WTC11 (cell line): Measurements from ENCODE around the gene CFAP74. TPM values are rescaled to one million over a fixed set of nuclear protein-coding genes. Genes with fewer than 3 reads are reported as not detected.

Source experiments
- ATAC-seq: fragments of 200-7000 bp; cut with Tn5 transposase; 2 replicates; pipeline ENCODE4 v1.10.0; 2021; ENCODE audit warnings: mild to moderate bottlenecking, moderate library complexity
- CTCF ChIA-PET: fragments of 300-600 bp; sonication (Branson Sonifier 250); formaldehyde crosslinking; loops from one replicate; lab custom pipeline; 2021; ENCODE audit warnings: antibody characterized with exemption; lab: Charles Lee
- POLR2A ChIA-PET: fragments of 350-600 bp; sonication (Branson Sonifier 250); formaldehyde crosslinking; loops from one replicate; lab custom pipeline; 2021; ENCODE audit warnings: antibody characterized with exemption; lab: Charles Lee
- DNase-seq: peaks from one replicate; pipeline ENCODE4 v3.0.0; 2021; ENCODE audit warnings: low spot score
- H3K27ac Mint-ChIP-seq: 2 replicates; pipeline ENCODE4 v1.8.0; 2021; ENCODE audit warnings: mixed read lengths
- H3K27me3 Mint-ChIP-seq: 2 replicates; pipeline ENCODE4 v1.8.0; 2021; ENCODE audit warnings: low read depth, mild to moderate bottlenecking, moderate library complexity, mixed read lengths
- H3K36me3 Mint-ChIP-seq: 2 replicates; pipeline ENCODE4 v1.8.0; 2021; ENCODE audit warnings: mixed read lengths
- H3K4me1 Mint-ChIP-seq: 2 replicates; pipeline ENCODE4 v1.8.0; 2022; ENCODE audit warnings: mixed read lengths
- H3K4me3 Mint-ChIP-seq: 2 replicates; pipeline ENCODE4 v1.8.0; 2021; ENCODE audit warnings: mild to moderate bottlenecking, moderate library complexity, mixed read lengths
- H3K9me3 Mint-ChIP-seq: 2 replicates; pipeline ENCODE4 v1.8.0; 2021; ENCODE audit warnings: mixed read lengths
- ATF1 ChIP-seq: sonication (generic); formaldehyde crosslinking; IDR thresholded peaks from 2 replicates; pipeline ENCODE4 v1.8.1; 2023; ENCODE audit warnings: mild to moderate bottlenecking, moderate library complexity, missing genetic modification reagents
- CBFB ChIP-seq: sonication (generic); formaldehyde crosslinking; IDR thresholded peaks from 2 replicates; pipeline ENCODE4 v1.8.1; 2022; ENCODE audit warnings: mild to moderate bottlenecking, low read depth, missing genetic modification reagents
- ESRRA ChIP-seq: sonication (generic); formaldehyde crosslinking; IDR thresholded peaks from 2 replicates; pipeline ENCODE4 v1.8.1; 2022; ENCODE audit warnings: mild to moderate bottlenecking, missing genetic modification reagents, borderline replicate concordance
- FOXJ3 ChIP-seq: sonication (generic); formaldehyde crosslinking; IDR thresholded peaks from 2 replicates; pipeline ENCODE4 v1.9.0; 2021; ENCODE audit warnings: missing genetic modification reagents, mild to moderate bottlenecking, borderline replicate concordance
- HMGA2 ChIP-seq: fragments of 250-450 bp; sonication (Bioruptor Pico); IDR thresholded peaks from 2 replicates; pipeline ENCODE4 v1.4.0; 2021; ENCODE audit warnings: mild to moderate bottlenecking, moderate library complexity
- KAT7 ChIP-seq: sonication (generic); formaldehyde crosslinking; IDR thresholded peaks from 2 replicates; pipeline ENCODE4 v1.8.1; 2023; ENCODE audit warnings: missing genetic modification reagents, mild to moderate bottlenecking, borderline replicate concordance
- NR3C1 ChIP-seq: sonication (generic); formaldehyde crosslinking; conservative IDR thresholded peaks from 2 replicates; pipeline ENCODE4 v1.8.1; 2023; ENCODE audit warnings: low read depth, mild to moderate bottlenecking, missing genetic modification reagents
- SMAD4 ChIP-seq: sonication (generic); formaldehyde crosslinking; IDR thresholded peaks from 2 replicates; pipeline ENCODE4 v1.8.0; 2022; ENCODE audit warnings: mild to moderate bottlenecking, missing genetic modification reagents
- TCF7 ChIP-seq: sonication (generic); formaldehyde crosslinking; IDR thresholded peaks from 2 replicates; pipeline ENCODE4 v1.8.0; 2022; ENCODE audit warnings: mild to moderate bottlenecking, low read depth, missing genetic modification reagents, moderate library complexity
- TEAD1 ChIP-seq: sonication (generic); formaldehyde crosslinking; IDR thresholded peaks from 2 replicates; pipeline ENCODE4 v1.8.0; 2022; ENCODE audit warnings: mild to moderate bottlenecking, missing genetic modification reagents
- ZBTB21 ChIP-seq: sonication (generic); formaldehyde crosslinking; IDR thresholded peaks from 2 replicates; pipeline ENCODE4 v1.8.1; 2023; ENCODE audit warnings: mild to moderate bottlenecking, missing genetic modification reagents, borderline replicate concordance
- ZNF219 ChIP-seq: sonication (generic); formaldehyde crosslinking; IDR thresholded peaks from 2 replicates; pipeline ENCODE4 v1.8.0; 2023; ENCODE audit warnings: missing genetic modification reagents, mild to moderate bottlenecking, borderline replicate concordance
- ZNF317 ChIP-seq: sonication (generic); formaldehyde crosslinking; IDR thresholded peaks from 2 replicates; pipeline ENCODE4 v1.8.1; 2023; ENCODE audit warnings: low read depth, mild to moderate bottlenecking, moderate library complexity, missing genetic modification reagents, borderline replicate concordance
- ZNF423 ChIP-seq: fragments of 250-450 bp; sonication (Bioruptor Pico); IDR thresholded peaks from 2 replicates; pipeline ENCODE4 v2.1.2; 2022; ENCODE audit warnings: mild to moderate bottlenecking, moderate library complexity
- total RNA-seq: library from RNA; stranded (reverse); gene quantifications from 3 replicates; pipeline ENCODE4 v1.2.3, GENCODE V29; 2021
- TF ChIP-seq, protein P1 (sequence below): sonication (generic); formaldehyde crosslinking; conservative IDR thresholded peaks from 2 replicates; pipeline ENCODE4 v1.8.1; 2022; ENCODE audit warnings: mild to moderate bottlenecking, missing genetic modification reagents
- TF ChIP-seq, protein P2 (sequence below): fragments of 200-600 bp; IDR thresholded peaks from 2 replicates; pipeline ENCODE4 v1.8.0; 2022; ENCODE audit warnings: antibody characterized with exemption
- TF ChIP-seq, protein P3 (sequence below): sonication (generic); formaldehyde crosslinking; IDR thresholded peaks from 2 replicates; pipeline ENCODE4 v1.8.1; 2022; ENCODE audit warnings: low read depth, missing genetic modification reagents, borderline replicate concordance
- TF ChIP-seq, protein P4 (sequence below): sonication (generic); formaldehyde crosslinking; IDR thresholded peaks from 2 replicates; pipeline ENCODE4 v1.8.1; 2023; ENCODE audit warnings: mild to moderate bottlenecking, missing genetic modification reagents
- TF ChIP-seq, protein P5 (sequence below): sonication (generic); formaldehyde crosslinking; IDR thresholded peaks from 2 replicates; pipeline ENCODE4 v1.8.0; 2022; ENCODE audit warnings: mild to moderate bottlenecking, missing genetic modification reagents
- TF ChIP-seq, protein P6 (sequence below): fragments of 250-450 bp; sonication (Bioruptor Pico); IDR thresholded peaks from 2 replicates; pipeline ENCODE4 v1.8.0; 2021; ENCODE audit warnings: mild to moderate bottlenecking
- TF ChIP-seq, protein P7 (sequence below): sonication (generic); formaldehyde crosslinking; IDR thresholded peaks from 2 replicates; pipeline ENCODE4 v1.8.1; 2023; ENCODE audit warnings: mild to moderate bottlenecking, moderate library complexity, missing genetic modification reagents

CFAP74 gene
- total RNA-seq, 1 experiment from 2014 or later: 0.35 TPM

DNA sequence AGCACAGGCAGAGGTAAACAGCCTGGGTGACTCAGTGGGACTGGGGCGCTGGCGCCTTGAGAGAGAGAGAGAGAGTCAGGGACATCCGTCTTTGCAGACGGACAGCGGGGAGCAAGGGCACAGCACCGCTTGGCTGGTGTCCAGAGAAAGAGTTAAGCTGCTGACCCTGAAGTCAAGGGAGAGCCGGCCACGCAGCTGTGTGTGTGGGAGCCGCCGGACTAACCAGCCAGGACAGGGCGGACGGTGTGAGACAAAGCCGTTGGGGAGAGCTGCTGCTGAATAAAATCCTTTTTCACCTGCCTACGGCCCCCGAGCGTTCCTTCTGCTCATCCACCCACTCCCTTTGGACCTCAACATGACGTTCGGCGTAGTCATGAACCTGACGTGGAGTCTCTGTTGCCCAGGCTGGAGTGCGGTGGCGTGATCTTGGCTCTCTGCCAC, 14.5 kb downstream of the CFAP74 start:
- Mint-ChIP-seq H3K27me3 (no peaks in the 10 kb centered on the region; the same call in 1 of the 2 replicates), H3K4me1 (no peaks in the 10 kb centered on the region), H3K9me3 (no peaks in the 10 kb centered on the region), H3K36me3 (no peaks in the 10 kb centered on the region), H3K4me3 (no peak overlapping the region), H3K27ac (peak overlapping the region; percentile 11; the same call in 1 of the 2 replicates)
- DNase-seq (no peak), ATAC-seq (no peak)
- ChIA-PET POLR2A (no interaction called here), CTCF (interaction anchor here (0.7 to 2.5 kb wide), 7 partner anchors 15 to 151 kb away, joined by 3 to 10 read pairs (median 4); partner anchors contain the start of gene CFAP74)
- TF ChIP-seq KAT7 (CRISPR knock-in tag) (no peak), NR3C1 (CRISPR knock-in tag) (no peak)

DNA sequence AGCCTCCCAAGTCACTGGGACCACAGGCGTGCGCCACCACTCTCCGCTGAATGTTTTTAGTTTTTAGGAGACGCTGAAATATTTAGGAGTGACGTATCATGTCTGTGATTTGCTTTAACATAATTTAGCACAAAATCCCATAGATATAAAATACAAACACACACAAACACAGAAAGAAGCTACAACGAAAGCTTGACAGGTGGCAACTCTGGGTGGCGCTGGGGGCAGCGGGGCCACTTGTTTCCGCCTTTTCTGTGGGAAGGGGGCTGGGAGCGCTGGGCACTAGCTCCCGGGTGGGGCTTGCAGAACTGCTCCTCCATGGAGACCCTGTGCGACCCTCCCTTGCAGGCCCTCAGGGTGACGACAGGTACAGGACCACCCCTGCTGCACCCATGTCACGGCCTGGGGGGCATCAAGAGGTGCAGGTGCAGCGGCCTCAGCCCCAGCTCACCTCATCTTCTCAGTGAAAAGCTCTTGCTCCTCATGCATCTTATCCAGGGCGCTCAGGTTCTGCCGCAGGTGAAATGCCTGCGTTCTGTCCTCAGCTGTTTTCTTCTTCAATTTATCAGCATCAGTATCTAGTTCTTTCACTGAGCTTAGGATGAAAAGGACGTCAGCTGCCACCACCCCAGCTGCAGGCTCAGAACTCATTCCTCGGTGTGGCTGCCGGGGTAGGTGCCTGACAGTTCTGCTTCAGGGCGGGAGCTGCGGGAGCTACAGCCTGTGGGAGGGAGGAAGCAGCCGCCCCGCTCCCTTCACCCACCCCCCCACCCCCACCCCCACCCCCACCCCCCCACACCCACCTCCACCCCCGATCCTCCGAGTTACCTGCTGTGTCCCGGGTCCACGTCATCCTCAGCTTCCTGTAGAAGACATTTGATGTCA, 15.3 kb downstream of the CFAP74 start:
- ChIA-PET POLR2A (no interaction called here), CTCF (interaction anchor here (0.6 to 2.5 kb wide), 10 partner anchors 15 to 211 kb away, joined by 3 to 10 read pairs (median 4); partner anchors contain the start of gene CFAP74)
- no peaks in the 10 kb centered on the region for H3K36me3 Mint-ChIP-seq
- ATAC-seq: no peak
- peak overlapping the region; percentile 11; the same call in 1 of the 2 replicates for H3K27ac Mint-ChIP-seq
- H3K9me3 Mint-ChIP-seq: no peaks in the 10 kb centered on the region
- H3K4me3 Mint-ChIP-seq: no peak overlapping the region
- H3K27me3 Mint-ChIP-seq: no peaks in the 10 kb centered on the region; the same call in 1 of the 2 replicates
- no peak for TF ChIP-seq CBFB (CRISPR knock-in tag)
- no peak for TF ChIP-seq ZBTB21 (CRISPR knock-in tag)
- TF ChIP-seq KAT7 (CRISPR knock-in tag): no peak
- TF ChIP-seq FOXJ3 (CRISPR knock-in tag): no peak
- no peak for TF ChIP-seq ESRRA (CRISPR knock-in tag)
- TF ChIP-seq ZNF219: no peak
- TF ChIP-seq ATF1 (CRISPR knock-in tag): no peak
- TF ChIP-seq TCF7 (CRISPR knock-in tag): no peak
- TF ChIP-seq HMGA2 (CRISPR knock-in tag): no peak
- no peak for TF ChIP-seq SMAD4
- TF ChIP-seq, protein P1, sequence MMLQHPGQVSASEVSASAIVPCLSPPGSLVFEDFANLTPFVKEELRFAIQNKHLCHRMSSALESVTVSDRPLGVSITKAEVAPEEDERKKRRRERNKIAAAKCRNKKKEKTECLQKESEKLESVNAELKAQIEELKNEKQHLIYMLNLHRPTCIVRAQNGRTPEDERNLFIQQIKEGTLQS (CRISPR knock-in tag): no peak
- no peak for TF ChIP-seq ZNF317 (CRISPR knock-in tag)
- no peak for TF ChIP-seq TEAD1 (CRISPR knock-in tag)
- TF ChIP-seq, protein P2, sequence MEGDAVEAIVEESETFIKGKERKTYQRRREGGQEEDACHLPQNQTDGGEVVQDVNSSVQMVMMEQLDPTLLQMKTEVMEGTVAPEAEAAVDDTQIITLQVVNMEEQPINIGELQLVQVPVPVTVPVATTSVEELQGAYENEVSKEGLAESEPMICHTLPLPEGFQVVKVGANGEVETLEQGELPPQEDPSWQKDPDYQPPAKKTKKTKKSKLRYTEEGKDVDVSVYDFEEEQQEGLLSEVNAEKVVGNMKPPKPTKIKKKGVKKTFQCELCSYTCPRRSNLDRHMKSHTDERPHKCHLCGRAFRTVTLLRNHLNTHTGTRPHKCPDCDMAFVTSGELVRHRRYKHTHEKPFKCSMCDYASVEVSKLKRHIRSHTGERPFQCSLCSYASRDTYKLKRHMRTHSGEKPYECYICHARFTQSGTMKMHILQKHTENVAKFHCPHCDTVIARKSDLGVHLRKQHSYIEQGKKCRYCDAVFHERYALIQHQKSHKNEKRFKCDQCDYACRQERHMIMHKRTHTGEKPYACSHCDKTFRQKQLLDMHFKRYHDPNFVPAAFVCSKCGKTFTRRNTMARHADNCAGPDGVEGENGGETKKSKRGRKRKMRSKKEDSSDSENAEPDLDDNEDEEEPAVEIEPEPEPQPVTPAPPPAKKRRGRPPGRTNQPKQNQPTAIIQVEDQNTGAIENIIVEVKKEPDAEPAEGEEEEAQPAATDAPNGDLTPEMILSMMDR: no peak
- DNase-seq: no peak
- no peaks in the 10 kb centered on the region for H3K4me1 Mint-ChIP-seq

DNA sequence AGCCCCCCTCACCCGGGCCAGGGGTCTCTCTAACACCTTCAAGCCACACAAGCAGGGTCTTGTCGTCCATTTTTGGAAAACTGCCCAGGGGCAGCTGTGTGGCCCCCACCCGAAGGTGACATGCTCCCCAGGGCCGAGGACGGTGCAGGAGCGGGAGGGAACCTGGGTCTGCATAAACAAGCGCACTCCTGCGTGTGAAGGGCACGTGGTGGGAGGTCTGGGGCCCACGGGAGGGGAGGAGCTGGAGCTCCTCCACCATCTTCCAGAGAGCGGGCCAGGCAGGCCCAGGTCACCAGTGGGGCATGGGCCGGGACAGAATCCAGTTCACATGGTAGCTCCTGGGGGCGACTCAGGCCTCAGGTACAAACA, 16.5 kb downstream of the CFAP74 start:
- H3K36me3 Mint-ChIP-seq: no peaks in the 10 kb centered on the region
- ATAC-seq: no peak
- CTCF ChIA-PET: interaction anchor here (1.0 to 2.5 kb wide), 3 partner anchors 43 to 62 kb away, joined by 3 to 10 read pairs (median 10); no protein-coding TSS in a partner anchor
- TF ChIP-seq ZNF423 (CRISPR knock-in tag): no peak
- TF ChIP-seq, protein P3, sequence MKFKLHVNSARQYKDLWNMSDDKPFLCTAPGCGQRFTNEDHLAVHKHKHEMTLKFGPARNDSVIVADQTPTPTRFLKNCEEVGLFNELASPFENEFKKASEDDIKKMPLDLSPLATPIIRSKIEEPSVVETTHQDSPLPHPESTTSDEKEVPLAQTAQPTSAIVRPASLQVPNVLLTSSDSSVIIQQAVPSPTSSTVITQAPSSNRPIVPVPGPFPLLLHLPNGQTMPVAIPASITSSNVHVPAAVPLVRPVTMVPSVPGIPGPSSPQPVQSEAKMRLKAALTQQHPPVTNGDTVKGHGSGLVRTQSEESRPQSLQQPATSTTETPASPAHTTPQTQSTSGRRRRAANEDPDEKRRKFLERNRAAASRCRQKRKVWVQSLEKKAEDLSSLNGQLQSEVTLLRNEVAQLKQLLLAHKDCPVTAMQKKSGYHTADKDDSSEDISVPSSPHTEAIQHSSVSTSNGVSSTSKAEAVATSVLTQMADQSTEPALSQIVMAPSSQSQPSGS (CRISPR knock-in tag): no peak
- TF ChIP-seq, protein P4, sequence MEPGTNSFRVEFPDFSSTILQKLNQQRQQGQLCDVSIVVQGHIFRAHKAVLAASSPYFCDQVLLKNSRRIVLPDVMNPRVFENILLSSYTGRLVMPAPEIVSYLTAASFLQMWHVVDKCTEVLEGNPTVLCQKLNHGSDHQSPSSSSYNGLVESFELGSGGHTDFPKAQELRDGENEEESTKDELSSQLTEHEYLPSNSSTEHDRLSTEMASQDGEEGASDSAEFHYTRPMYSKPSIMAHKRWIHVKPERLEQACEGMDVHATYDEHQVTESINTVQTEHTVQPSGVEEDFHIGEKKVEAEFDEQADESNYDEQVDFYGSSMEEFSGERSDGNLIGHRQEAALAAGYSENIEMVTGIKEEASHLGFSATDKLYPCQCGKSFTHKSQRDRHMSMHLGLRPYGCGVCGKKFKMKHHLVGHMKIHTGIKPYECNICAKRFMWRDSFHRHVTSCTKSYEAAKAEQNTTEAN (CRISPR knock-in tag): no peak
- TF ChIP-seq, protein P5, sequence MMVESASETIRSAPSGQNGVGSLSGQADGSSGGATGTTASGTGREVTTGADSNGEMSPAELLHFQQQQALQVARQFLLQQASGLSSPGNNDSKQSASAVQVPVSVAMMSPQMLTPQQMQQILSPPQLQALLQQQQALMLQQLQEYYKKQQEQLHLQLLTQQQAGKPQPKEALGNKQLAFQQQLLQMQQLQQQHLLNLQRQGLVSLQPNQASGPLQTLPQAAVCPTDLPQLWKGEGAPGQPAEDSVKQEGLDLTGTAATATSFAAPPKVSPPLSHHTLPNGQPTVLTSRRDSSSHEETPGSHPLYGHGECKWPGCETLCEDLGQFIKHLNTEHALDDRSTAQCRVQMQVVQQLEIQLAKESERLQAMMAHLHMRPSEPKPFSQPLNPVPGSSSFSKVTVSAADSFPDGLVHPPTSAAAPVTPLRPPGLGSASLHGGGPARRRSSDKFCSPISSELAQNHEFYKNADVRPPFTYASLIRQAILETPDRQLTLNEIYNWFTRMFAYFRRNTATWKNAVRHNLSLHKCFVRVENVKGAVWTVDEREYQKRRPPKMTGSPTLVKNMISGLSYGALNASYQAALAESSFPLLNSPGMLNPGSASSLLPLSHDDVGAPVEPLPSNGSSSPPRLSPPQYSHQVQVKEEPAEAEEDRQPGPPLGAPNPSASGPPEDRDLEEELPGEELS (CRISPR knock-in tag): no peak
- TF ChIP-seq, protein P6, sequence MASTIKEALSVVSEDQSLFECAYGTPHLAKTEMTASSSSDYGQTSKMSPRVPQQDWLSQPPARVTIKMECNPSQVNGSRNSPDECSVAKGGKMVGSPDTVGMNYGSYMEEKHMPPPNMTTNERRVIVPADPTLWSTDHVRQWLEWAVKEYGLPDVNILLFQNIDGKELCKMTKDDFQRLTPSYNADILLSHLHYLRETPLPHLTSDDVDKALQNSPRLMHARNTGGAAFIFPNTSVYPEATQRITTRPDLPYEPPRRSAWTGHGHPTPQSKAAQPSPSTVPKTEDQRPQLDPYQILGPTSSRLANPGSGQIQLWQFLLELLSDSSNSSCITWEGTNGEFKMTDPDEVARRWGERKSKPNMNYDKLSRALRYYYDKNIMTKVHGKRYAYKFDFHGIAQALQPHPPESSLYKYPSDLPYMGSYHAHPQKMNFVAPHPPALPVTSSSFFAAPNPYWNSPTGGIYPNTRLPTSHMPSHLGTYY: no peak
- TF ChIP-seq, protein P7, sequence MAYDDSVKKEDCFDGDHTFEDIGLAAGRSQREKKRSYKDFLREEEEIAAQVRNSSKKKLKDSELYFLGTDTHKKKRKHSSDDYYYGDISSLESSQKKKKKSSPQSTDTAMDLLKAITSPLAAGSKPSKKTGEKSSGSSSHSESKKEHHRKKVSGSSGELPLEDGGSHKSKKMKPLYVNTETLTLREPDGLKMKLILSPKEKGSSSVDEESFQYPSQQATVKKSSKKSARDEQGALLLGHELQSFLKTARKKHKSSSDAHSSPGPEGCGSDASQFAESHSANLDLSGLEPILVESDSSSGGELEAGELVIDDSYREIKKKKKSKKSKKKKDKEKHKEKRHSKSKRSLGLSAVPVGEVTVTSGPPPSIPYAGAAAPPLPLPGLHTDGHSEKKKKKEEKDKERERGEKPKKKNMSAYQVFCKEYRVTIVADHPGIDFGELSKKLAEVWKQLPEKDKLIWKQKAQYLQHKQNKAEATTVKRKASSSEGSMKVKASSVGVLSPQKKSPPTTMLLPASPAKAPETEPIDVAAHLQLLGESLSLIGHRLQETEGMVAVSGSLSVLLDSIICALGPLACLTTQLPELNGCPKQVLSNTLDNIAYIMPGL (CRISPR knock-in tag): no peak

More for the DNA sequence above, 16.5 kb downstream of the CFAP74 start:
- Mint-ChIP-seq H3K9me3 (no peaks in the 10 kb centered on the region), H3K27me3 (no peaks in the 10 kb centered on the region; the same call in 1 of the 2 replicates), H3K4me1 (no peaks in the 10 kb centered on the region), H3K4me3 (no peak overlapping the region), H3K27ac (no peak overlapping the region)
- no peak for DNase-seq
- POLR2A ChIA-PET: no interaction called here
